Measurements from ENCODE around the gene TTI1.

DNA sequence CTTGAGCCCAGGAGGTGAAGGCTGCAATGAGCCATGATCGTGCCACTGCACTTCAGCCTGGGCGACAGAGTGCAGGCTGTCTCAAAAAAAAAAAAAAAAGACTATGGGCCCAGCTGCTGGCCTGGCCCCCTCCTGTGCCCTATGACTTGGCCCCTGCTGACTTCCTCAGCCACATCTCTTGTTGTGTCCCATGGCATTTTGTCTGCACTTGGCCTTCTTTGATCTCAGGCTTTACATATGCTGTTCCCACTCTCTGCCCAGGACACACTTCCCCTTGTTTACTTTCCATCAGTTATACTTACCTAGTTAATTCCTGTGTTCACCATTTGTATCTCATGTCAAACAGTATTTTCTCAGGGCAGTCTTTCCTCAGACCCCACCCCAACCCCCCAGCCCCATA lies 44.8 kb upstream of the TTI1 start:
- TF ChIP-seq CTCF (IDR thresholded peaks at IDR 0.05; ENCODE audit: low read length): no peak
- no peak for TF ChIP-seq EZH2 (IDR thresholded peaks at IDR 0.05; ENCODE audit: borderline replicate concordance, low read length)
